Measurements from ENCODE around the gene FAHD2B.
"Not testable (repeated sequence)": the region's sequence is repeated elsewhere in the genome, so short reads cannot be mapped to it uniquely, and the experiment has no call there.

Gene FAHD2B, protein sequence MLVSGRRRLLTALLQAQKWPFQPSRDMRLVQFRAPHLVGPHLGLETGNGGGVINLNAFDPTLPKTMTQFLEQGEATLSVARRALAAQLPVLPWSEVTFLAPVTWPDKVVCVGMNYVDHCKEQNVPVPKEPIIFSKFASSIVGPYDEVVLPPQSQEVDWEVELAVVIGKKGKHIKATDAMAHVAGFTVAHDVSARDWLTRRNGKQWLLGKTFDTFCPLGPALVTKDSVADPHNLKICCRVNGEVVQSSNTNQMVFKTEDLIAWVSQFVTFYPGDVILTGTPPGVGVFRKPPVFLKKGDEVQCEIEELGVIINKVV

DNA sequence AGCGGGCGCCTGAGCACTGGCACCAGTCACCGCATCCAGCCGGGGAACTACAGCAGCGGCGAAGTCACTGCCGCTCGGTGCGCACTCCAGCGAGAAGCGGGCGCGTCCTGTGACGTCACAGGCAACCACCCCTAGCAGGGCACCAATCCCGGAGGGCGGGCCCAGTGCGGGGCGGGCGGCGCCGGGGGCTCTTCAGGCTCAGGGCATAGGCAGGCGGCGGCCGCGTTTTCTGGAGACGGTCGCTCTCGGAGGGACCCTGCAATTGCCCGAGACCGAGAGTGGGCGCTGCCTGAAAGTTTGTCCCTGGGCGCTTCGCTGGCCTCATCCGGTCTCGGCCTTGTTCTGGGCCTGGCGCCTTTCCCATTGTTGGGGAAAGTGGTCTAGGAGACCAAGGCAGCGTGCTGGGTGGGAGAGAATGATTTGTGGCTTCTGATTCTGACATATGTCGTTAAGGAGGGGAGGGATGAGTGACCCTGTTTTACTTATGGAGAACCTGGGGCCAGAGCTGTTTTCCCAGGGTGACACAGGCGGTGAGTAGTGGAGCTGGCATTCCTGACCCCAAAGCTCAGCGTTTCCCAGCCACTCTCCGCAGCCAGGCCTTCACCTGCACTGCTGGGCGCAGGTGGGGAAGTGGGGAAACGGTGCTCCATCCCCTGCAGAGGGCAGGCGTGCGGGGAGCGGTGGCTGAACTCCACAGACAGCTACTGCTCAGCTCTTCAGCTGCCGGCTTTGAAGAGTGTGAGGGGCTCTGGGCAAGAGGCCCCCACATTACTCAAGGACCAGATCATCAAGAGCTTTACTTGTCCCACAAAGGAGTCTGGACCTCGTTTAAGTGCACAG is at the start of gene FAHD2B:
Gene FAHD2B (minus strand): TSS at position 111 of the 840 bp plus-strand sequence. CDS start 3,176 bp downstream, outside the sequence.
- DNase-seq: peak; percentile 92

DNA sequence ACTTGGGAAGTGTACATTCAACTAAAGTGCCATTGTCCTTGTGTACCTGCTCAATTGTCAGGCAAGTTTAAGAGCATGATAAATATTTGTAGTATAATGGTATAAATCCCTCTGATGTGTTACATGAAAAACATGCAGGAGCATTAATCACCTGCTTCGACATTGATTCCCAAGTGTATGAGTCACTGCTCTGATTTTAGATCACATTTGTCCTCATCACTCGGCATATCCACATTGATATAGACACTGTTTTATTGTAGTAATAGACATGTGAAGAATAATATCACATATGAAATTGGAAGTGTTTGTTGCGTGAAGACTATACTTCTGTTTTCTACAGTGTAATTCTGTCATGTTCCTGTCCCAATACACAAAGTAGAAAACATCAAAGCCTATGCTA is 49.3 kb upstream of the FAHD2B start:
- DNase-seq: not testable (repeated sequence)

DNA sequence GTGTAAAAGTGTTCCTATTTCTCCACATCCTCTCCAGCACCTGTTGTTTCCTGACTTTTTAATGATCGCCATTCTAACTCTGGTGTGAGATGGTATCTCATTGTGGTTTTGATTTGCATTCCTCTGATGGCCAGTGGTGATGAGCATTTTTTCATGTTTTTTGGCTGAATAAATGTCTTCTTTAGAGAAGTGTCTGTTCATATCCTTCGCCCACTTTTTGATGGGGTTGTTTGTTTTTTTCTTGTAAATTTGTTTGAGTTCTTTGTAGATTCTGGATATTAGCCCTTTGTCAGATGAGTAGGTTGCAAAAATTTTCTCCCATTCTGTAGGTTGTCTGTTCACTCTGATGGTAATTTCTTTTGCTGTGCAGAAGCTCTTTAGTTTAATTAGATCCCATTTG is 34.4 kb upstream of the FAHD2B start:
- DNase-seq: not testable (repeated sequence)

DNA sequence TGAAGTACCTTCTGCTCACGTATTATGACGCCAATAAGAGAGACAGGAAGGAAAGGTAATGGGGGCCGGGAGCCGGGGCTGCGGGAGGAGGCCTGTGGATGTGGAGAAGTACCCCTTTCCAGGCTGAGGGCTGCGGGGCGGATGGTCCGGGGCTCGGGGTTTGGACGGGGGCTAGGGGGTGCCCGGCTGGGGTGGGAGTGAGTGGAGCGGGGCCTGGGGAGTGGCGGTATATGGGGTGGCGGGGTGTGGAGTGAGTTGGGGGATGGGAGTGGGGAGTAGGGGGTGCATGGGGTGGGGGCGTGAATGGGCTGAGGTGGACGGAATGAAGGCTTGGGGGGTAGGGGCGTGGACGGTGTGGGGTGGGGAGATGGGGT is 19.2 kb upstream of the FAHD2B start:
- DNase-seq: peak; percentile 3

DNA sequence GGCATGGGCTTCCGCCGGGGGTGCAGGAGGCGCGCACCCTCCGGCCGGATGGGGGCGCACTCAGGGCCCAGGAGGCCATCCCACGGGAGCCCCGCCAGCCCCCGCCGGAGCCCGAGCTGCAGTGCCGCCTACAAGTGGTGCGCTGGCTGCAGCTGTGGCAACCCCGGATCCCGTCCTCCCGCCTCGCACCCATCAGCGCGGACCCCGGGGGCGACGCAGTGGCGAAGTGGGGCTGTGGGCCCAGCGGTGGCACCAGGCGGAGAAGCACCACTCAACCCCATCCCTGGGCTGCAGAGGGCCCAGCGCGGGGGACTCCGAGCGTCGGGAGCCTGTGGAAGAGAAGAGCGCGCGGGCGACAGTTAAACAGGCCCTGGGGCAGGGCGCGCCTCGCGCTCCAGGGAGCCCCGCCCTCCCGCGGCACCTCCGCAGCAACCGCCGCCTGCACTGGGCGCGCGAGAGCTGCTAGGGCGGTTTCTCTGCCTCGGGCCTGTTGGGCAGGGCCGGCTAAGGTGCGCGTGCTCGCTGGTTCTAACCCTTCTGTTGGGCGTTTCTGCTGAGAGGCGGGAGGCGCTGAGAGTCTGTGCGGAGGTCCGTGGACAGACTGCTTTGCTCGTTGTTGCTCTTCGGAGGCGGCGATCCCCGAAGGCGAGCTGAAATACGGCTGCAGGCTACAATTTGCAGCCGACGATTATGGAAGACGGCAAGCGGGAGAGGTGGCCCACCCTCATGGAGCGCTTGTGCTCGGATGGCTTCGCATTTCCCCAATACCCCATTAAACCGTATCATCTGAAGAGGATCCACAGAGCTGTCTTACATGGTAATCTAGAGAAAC is 18.6 kb upstream of the FAHD2B start, which contains the start of gene ANKRD36:
Gene ANKRD36 (plus strand): TSS at position 104 of the 832 bp plus-strand sequence. CDS start 587 bp downstream, at position 691.
- peak; percentile 87 for DNase-seq

DNA sequence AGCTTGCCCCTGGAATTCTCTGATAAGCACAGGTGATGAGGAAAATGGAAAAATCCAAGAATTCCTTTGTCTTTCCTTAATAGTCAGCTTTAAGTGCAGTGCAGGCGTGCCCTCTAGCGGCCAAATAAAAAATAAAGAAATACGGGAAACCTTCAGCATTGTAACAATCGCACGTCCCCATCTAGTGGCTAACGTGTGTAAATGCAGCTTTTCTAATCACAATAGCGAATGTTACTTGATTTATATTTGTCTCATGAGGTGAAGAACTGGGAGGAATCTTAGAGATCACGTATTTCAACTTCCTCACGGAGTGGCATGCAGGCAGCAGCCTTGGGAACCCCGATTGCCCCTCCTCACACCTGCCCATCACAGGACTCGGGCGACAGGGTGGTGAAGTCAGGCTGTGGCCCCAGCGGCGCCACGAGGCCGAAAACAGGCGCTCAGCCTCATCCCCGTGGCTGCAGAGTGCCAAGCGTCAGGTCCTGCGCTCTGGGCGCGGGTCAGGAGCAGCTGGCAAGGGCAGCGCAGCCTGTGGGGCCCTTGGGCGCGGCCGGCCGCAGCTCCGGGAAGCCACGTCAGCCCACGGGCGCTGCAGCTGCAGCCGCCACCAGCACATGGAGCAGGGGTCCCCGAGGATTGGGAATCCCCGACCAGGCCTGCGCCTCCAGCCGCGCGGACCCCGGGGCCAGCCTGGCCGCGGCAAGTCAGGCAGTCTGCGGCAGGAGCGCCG is 17.8 kb upstream of the FAHD2B start:
- peak; percentile 26 for DNase-seq

DNA sequence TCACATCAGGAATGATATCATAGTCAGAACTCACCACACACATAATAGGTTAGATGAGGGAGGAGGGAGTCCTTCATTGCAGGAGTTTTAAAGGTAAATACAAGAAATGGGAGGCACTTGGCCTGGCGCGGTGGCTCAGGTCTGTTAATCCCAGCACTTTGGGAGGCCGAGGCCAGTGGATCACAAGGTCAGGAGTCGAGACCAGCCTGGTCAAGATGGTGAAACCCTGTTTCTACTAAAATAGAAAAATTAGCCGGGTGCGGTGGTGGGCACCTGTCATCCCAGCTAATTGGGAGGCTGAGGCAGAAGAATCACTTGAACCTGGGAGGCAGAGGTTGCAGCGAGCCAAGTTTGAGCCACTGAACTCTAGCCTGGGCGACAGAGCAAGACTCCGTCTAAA is 16.6 kb upstream of the FAHD2B start:
- not testable (repeated sequence) for DNase-seq

DNA sequence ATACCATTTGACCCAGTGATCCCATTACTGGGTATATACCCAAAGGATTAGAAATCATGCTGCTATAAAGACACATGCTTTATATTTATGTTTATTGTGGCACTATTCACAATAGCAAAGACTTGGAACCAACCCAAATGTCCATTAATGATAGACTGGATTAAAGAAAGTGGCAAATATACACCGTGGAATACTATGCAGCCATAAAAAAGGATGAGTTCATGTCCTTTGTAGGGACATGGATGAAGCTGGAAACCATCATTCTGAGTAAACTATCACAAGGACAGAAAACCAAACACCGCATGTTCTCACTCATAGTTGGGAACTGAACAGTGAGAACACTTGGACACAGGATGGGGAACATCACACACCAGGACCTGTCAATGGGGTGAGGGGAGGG is 12.2 kb upstream of the FAHD2B start:
- DNase-seq: not testable (repeated sequence)

DNA sequence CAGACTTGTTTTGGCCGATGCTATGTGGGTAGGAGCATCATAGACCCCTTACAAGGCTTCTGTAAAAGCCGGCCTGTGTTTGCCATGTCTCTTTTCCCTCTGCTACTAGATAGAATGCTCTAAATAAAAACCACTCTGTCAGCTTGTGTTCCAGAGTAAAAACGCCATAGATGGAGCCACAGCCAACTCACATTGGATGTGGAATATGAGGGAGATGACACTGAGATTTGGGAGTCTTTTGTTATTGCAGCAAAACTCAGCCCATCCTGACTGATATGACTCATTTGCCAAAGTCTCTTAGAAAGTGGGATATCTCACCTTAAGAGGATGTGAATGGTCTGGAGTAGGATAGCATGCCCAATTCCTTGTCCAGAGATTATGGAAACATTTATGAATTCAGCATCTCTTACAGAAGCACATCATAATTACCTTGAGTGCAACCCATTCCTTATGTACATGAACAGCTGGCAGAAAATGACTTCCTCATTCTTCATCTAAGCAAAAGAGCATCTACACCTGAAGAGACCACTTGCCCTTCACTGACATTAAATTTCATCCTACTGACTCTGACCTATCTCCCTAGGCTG is 4.2 kb upstream of the FAHD2B start:
- not testable (repeated sequence) for DNase-seq

DNA sequence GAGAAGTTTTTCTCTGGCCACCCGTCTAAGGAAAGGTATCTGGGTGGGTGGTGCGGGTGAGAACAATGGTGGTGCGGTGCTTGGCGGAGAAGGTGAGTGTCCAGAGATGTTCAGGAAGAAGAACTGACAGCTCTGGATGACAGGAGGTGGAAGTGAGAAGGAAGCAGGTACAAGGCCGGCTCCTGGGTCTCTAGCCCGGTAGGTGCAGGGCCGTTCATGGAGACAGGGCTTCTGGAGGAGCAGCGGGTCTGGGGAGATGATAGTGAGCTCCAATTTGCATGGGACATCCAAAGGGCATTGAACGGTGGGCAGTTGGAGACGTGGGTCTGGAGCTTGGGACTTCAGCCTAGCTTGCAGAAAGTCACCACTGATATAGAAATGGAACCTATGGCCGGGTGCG is 979 bp upstream of the FAHD2B start:
- DNase-seq: no peak

DNA sequence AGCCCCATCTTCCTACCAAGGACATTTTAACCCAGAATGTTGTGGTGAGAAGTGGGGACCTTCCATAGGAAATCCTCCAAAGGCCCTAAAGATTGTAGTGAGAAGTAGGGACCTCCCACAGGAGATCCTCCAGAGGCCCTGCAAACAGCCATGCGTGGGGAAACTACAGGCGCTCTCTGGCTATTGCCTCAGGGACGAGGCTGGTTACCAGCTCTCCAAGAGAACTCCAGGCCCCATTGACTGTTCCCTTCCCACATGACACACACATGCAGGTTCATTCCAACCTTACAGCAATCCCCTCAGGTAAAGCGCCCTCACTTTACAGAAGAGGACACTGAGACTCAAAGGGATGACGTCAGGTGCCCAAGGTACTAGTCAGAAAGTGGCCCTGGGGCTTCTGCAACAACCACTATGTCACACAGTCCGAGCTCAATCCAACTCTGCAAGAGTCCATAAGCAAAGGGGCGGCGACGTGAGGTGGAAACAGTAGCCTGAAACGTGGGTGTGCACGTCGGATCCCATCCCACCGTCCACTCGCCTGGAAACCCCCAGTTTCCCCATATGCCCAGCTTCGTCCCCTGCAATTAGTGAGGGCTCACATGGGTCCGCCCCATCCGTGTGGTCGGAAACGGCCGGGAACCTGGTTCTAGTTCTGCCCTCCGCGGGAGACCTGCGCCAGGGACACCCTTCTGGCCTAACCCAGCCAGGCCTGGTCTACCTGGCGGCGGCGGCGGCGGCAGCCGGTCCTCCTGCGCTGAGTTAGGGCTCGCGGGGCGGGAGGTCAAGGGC is 505 bp downstream of the FAHD2B start:
- DNase-seq: not testable (repeated sequence)

DNA sequence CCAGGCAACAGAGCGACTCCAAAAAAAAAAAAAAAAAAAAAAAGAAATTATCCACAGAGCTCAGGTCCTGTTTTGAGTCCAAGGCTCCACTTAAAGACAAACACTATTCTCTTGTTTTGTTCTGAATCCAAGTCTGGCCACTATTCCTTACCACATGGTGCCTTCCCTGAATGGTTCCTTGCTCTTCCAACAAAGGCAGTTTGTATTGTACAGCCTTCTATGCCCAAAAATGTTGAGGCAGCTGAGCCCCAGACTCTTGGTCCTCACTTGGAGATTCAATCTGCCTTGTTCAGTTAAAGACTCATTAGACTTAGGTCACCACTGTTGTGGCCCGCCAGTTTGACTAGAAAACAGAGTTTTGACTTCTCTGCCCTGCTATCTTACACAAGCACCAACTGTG is 1.7 kb downstream of the FAHD2B start:
- not testable (repeated sequence) for DNase-seq

DNA sequence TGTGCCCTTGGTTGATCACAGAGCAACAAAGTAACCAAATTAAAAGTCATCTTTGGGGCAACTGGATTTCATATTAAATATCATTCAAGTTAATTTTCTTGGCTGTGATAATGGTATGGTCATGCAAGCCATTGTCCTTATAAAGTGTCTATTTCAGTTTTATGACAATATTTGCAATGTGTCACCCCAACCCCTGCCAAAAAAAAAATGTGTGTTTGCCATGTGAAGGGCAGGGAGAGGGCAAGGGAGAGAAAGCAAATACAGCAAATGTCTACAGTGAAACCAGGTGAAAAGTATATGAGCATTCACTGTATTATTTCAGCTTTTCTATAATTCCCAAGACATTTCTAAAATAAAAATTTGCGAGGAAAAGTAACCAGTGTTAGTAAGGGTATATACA is 6.0 kb downstream of the FAHD2B start:
- not testable (repeated sequence) for DNase-seq

DNA sequence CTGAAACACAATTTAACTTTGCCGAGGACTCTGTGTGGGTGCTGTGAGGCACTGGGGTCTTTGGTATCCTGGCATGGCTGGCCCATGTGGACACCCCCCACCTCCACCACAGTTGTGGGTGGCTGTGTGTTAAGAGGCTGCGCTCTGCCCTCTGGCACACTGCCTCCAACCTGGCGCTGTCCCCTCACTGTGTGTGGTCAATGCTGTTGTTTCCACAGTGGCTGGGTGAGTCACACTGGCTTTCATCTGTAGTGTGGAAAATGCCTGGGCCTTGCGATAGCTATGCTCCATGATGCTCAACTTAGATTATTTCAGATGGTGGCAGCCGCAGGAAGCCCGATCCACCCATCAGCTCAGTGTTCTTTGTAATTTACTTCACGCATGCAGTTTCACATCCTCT is 9.6 kb downstream of the FAHD2B start:
- DNase-seq: not testable (repeated sequence)

DNA sequence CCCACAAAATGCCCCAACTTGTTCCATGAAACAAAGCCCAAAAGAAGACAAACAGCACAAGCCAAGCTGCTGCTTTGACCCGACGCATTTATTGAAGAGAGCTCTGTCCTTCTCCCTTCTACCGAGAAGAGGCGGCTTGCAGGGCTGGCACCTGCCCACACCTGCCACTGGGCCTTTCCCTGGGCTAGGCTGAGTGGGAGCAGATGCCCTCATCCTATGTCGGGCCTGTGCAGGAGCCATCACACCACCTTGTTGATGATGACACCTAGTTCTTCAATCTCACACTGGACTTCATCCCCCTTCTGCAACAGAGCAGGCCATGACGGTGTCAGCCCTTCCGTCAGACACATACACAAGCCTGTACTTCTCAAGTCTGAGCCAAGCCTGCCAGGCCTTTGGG is 11.2 kb downstream of the FAHD2B start:
- not testable (repeated sequence) for DNase-seq

DNA sequence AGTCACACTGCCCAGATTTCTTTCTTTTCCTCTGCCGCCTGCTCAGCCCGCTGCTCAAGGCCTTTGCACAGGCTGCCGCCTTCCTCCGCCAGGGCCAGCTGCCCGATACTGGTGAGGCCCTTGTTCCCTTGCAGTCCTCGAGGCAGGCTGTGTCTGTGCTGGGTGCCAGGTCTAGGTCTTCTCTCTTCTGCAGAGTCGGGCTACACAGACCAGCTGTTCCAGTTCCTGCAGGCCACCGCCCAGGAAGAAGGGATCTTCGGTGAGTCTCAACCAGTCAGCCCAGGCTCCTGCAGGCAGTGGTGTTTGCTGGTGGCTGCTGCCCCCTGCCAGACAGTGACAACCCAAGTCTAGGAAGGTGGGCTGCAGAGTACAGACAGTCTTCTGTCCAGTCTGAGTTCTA is 12.5 kb downstream of the FAHD2B start:
- not testable (repeated sequence) for DNase-seq

DNA sequence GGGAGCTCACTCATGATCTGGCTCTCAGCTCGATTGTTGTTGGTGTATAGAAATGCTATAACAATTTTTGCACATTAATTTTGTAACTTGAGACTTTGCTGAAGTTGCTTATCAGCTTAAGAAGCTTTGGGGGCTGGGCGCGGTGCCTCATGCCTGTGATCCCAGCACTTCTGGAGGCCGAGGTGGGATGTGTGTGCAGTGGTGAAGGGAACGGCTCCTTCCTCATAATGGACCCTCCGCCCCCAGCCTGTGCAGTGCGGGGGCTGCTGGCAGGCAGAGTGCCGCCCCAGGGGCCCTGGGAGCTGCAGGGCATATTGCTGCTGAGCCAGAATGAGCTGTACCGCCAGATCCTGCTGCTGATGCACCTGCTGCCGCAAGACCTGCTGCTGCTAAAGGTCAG is 13.8 kb downstream of the FAHD2B start:
- not testable (repeated sequence) for DNase-seq

DNA sequence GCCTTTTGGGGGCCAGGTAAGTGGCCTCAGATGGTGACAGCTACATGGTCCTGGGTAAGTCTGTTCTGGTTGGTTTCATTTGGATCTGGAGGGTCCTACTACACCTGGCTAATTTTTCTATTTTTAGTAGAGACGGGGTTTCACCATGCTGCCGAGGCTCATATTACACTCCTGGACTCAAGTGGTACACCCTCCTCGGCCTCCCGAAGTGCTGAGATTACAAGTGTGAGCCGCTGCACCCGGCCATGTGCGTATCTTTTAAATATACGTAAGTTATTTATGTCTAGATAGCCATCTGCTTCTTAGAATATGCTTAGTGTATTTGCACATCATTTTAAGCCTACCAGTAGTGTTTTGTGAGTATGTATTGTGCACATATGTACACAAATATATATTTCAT is 17.5 kb downstream of the FAHD2B start:
- not testable (repeated sequence) for DNase-seq

DNA sequence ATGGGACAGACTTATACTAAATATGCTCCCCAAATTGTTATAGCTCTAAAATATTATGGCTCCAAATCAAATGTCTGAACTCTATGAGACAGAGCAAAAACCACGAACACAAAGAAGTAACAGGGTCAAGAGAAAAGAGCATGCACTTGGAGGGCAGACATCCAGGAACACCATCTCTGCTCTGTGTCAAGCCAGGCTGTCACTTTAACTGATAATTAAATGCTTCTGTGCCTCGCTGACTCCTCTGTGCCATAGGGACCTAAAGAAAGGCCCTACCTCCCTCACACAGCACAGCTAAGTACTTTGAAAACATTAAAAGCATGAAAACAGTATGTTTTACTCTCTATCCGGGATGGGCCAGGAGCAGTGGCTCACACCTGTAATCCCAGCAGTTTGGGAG is 23.8 kb downstream of the FAHD2B start:
- not testable (repeated sequence) for DNase-seq

DNA sequence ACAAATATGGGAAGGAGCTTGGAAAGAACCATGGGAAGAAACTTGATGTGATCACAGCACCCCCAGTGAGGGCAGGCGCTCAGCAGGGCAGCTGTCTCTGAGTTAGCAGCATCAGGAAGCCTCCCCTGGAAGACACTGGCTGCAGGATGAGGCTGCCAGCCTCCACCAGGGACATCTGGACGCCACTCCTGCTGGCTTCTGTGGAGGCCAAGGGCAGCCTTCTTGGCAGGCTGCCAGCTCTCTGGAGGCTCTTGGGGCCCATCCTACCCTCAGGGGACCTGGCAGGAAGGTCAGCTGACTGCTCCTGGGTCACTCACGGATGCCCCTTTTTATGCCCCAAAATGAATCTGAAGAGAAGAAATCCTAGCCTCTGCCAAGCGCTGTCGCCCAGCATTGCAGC is 26.0 kb downstream of the FAHD2B start:
- DNase-seq: not testable (repeated sequence)

DNA sequence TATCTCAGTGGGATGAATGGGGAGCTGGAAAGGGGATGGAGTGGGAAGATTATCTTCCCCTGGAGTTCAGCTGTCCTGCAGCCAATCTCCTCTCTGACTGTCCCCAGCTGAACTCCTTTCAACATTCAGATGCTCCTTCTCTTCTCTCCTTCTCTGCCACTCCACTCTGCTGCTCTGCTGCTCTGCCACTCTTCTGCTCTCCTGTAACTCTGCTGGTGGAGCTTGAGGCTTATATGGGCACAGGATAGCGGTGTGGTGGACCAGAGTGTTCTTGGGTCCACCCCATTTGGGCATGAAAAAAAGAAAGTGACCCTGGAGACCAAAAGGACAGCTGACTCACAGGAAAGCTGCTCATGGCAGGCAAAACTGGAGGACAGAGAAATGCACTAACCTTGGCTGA is 26.6 kb downstream of the FAHD2B start:
- no peak for DNase-seq

Data from CD4-positive, alpha-beta T cell treated with Interleukin-6 for 4 hours (primary cell).